IMR-90 (cell line): ENCODE data around the gene ABCE1. TPM values are rescaled to one million over a fixed set of nuclear protein-coding genes. Genes with fewer than 3 reads are reported as not detected.
A peak's percentile ranks its signal among the peaks of the same experiment; 100 is the strongest.

Source experiments
- ATAC-seq: fragments of 200-7000 bp; cut with Tn5 transposase; 2 replicates; pipeline ENCODE4 v1.9.1; 2020; ENCODE audit warnings: low read depth, mild to moderate bottlenecking, moderate library complexity
- BruUV-seq: library from RNA; stranded (reverse); fragments of 400-500 nt; replicated peaks from 2 replicates; lab custom pipeline; 2021; lab: Mats Ljungman, UMichigan
- CTCF ChIA-PET: fragments of 300-600 bp; formaldehyde crosslinking; extraction: SDS; loops from one replicate; lab custom pipeline; 2021; ENCODE audit warnings: antibody characterized with exemption; lab: Yijun Ruan, JAX
- POLR2A ChIA-PET: fragments of 300-600 bp; sonication (Branson Sonifier 250); formaldehyde crosslinking; loops from one replicate; lab custom pipeline; 2022; ENCODE audit warnings: antibody characterized with exemption; ENCODE audit not compliant: unreplicated experiment; lab: Charles Lee
- DNase-seq: peaks from one replicate; pipeline ENCODE4 v3.0.0; 2013
- H2AFZ ChIP-seq: replicated peaks from 2 replicates; pipeline ENCODE3; 2013; ENCODE audit warnings: low read length, mild to moderate bottlenecking; ENCODE audit not compliant: poor library complexity
- H2AK5ac ChIP-seq: 2 replicates; pipeline ENCODE4 v1.6.1; 2013; ENCODE audit warnings: low read depth, low read length, inconsistent platforms
- H2AK9ac ChIP-seq: replicated peaks from 2 replicates; pipeline ENCODE3; 2013; ENCODE audit warnings: mild to moderate bottlenecking, low read depth, low read length, moderate library complexity; ENCODE audit not compliant: poor library complexity
- H2BK120ac ChIP-seq: 2 replicates; pipeline ENCODE4 v1.6.1; 2013; ENCODE audit warnings: low read depth, low read length, inconsistent platforms
- H2BK15ac ChIP-seq: 3 replicates; pipeline ENCODE4 v1.6.1; 2013; ENCODE audit warnings: low read depth, low read length, inconsistent platforms
- H2BK20ac ChIP-seq: 2 replicates; pipeline ENCODE4 v1.6.1; 2013; ENCODE audit warnings: low read depth, mild to moderate bottlenecking, inconsistent platforms, low read length, moderate library complexity
- H2BK5ac ChIP-seq: 2 replicates; pipeline ENCODE4 v1.6.1; 2013; ENCODE audit warnings: mild to moderate bottlenecking, low read depth, low read length, inconsistent platforms; ENCODE audit not compliant: poor library complexity, severe bottlenecking
- H3K14ac ChIP-seq: replicated peaks from 2 replicates; pipeline ENCODE4 v1.6.1; 2013; ENCODE audit warnings: low read depth, low read length, inconsistent platforms
- H3K18ac ChIP-seq: 2 replicates; pipeline ENCODE4 v1.6.1; 2013; ENCODE audit warnings: low read depth, low read length, control low read depth
- H3K23ac ChIP-seq: 2 replicates; pipeline ENCODE4 v1.6.1; 2013; ENCODE audit warnings: low read depth, low read length, inconsistent platforms
- H3K27ac ChIP-seq: 2 replicates; pipeline ENCODE4 v1.5.1; 2013; ENCODE audit warnings: mild to moderate bottlenecking, control low read depth, low read length; ENCODE audit not compliant: insufficient read depth
- H3K27me3 ChIP-seq: 2 replicates; pipeline ENCODE4 v1.6.1; 2013; ENCODE audit warnings: low read length; ENCODE audit not compliant: control insufficient read depth, insufficient read depth
- H3K36me3 ChIP-seq: 2 replicates; pipeline ENCODE4 v1.6.1; 2013; ENCODE audit warnings: low read length, mixed read lengths; ENCODE audit not compliant: control insufficient read depth, insufficient read depth
- H3K4ac ChIP-seq: 2 replicates; pipeline ENCODE4 v1.6.1; 2013; ENCODE audit warnings: low read depth, low read length, inconsistent platforms
- H3K4me1 ChIP-seq: 2 replicates; pipeline ENCODE4 v1.6.1; 2013; ENCODE audit warnings: low read length, mixed read lengths; ENCODE audit not compliant: control insufficient read depth, insufficient read depth
- H3K4me2 ChIP-seq: 2 replicates; pipeline ENCODE4 v1.6.1; 2013; ENCODE audit warnings: low read depth, mild to moderate bottlenecking, control low read depth, low read length, moderate library complexity
- H3K4me3 ChIP-seq: 2 replicates; pipeline ENCODE4 v1.5.1; 2013; ENCODE audit warnings: low read depth, mild to moderate bottlenecking, control low read depth, low read length, moderate library complexity; ENCODE audit not compliant: insufficient read depth
- H3K56ac ChIP-seq: 2 replicates; pipeline ENCODE4 v1.6.1; 2013; ENCODE audit warnings: low read length, inconsistent platforms; ENCODE audit not compliant: insufficient read depth; ENCODE audit errors: extremely low read depth
- H3K79me1 ChIP-seq, 2 experiments: 2 replicates each; pipeline ENCODE4 v1.6.1; 2013; ENCODE audit warnings: low read length in 2 of 2, inconsistent platforms in 1 of 2, low read depth in 1 of 2
- H3K9ac ChIP-seq: 2 replicates; pipeline ENCODE4 v1.6.1; 2013; ENCODE audit warnings: low read depth, low read length, control low read depth
- H3K9me1 ChIP-seq: 2 replicates; pipeline ENCODE4 v1.6.1; 2013; ENCODE audit warnings: low read length, inconsistent platforms; ENCODE audit not compliant: insufficient read depth
- H3K9me3 ChIP-seq: 2 replicates; pipeline ENCODE4 v1.6.1; 2013; ENCODE audit warnings: low read length; ENCODE audit not compliant: control insufficient read depth, insufficient read depth
- H4K20me1 ChIP-seq: 2 replicates; pipeline ENCODE4 v1.6.1; 2013; ENCODE audit warnings: low read length, inconsistent platforms; ENCODE audit not compliant: insufficient read depth
- H4K5ac ChIP-seq: 2 replicates; pipeline ENCODE4 v1.6.1; 2013; ENCODE audit warnings: mild to moderate bottlenecking, low read depth, low read length, control low read depth
- H4K8ac ChIP-seq, 2 experiments: 2 replicates each; pipeline ENCODE4 v1.6.1; 2013; ENCODE audit warnings: low read depth in 2 of 2, low read length in 2 of 2, control low read depth in 1 of 2, inconsistent platforms in 1 of 2
- H4K91ac ChIP-seq: 2 replicates; pipeline ENCODE4 v1.6.1; 2013; ENCODE audit warnings: low read depth, low read length, inconsistent platforms; ENCODE audit not compliant: insufficient read depth
- CEBPB ChIP-seq: IDR thresholded peaks from 2 replicates; pipeline ENCODE4 v1.6.1; 2012; ENCODE audit warnings: low read depth, low read length, improper control_type of control experiment
- FOS ChIP-seq: fragments of 150-350 bp; IDR thresholded peaks from 2 replicates; pipeline ENCODE4 v1.6.1; 2016; ENCODE audit warnings: low read depth, low read length
- NFE2L2 ChIP-seq: fragments of 150-350 bp; IDR thresholded peaks from 2 replicates; pipeline ENCODE4 v1.6.1; 2016; ENCODE audit warnings: low read depth, mild to moderate bottlenecking, low read length
- RAD21 ChIP-seq: IDR thresholded peaks from 2 replicates; pipeline ENCODE4 v1.6.1; 2012; ENCODE audit warnings: low read length, improper control_type of control experiment
- RCOR1 ChIP-seq: IDR thresholded peaks from 2 replicates; pipeline ENCODE4 v1.6.1; 2012; ENCODE audit warnings: mild to moderate bottlenecking, low read length, improper control_type of control experiment; ENCODE audit not compliant: insufficient replicate concordance
- RFX5 ChIP-seq: IDR thresholded peaks from 2 replicates; pipeline ENCODE4 v1.8.0; 2012; ENCODE audit warnings: low read depth, mild to moderate bottlenecking, low read length, moderate library complexity
- WGBS, 2 experiments: methylation state at CpG; one replicate each; pipeline versions ENCODE4 v1.1.5 to v1.1.7; 2013; ENCODE audit warnings: missing lambda C conversion rate in 2 of 2; ENCODE audit not compliant: insufficient read length in 1 of 2; ENCODE audit errors: extremely low coverage in 2 of 2; 5-methylcytosine and 5-hydroxymethylcytosine counted together
- dilution Hi-C: fragments of 300-500 bp; cut with HindIII; formaldehyde crosslinking; loops from one replicate; pipeline ENCODE4 v1.14.3; 2018; ENCODE audit warnings: low sequenced_read_pairs; ENCODE audit not compliant: unreplicated experiment
- in situ Hi-C: fragments of 300-500 bp; cut with MboI; formaldehyde crosslinking; loops from 3 replicates; pipeline ENCODE4 v1.14.3; 2019; ENCODE audit warnings: low sequenced_read_pairs, inconsistent platforms, mixed read lengths
- intact Hi-C: fragments of 100-400 bp; cut with micrococcal nuclease; formaldehyde crosslinking; loops from 2 replicates; pipeline ENCODE4 v1.10.0; 2022
- polyA plus RNA-seq, 3 experiments: library from polyadenylated mRNA; depleted of rRNA; stranded (reverse); fragments of >200 nt; gene quantifications; 2 replicates each; pipeline ENCODE4 v1.2.3, GENCODE V29; 2012; ENCODE audit warnings: low replicate concordance in 1 of 3
- total RNA-seq: library from RNA; depleted of rRNA; stranded (reverse); fragments of >200 nt; gene quantifications from 2 replicates; pipeline ENCODE4 v1.2.3, GENCODE V29; 2012

Gene ABCE1
- total and polyA plus RNA-seq, 2 of the 4 experiments (the other 2 are of a cell fraction) = 54.5 to 219 TPM

DNA sequence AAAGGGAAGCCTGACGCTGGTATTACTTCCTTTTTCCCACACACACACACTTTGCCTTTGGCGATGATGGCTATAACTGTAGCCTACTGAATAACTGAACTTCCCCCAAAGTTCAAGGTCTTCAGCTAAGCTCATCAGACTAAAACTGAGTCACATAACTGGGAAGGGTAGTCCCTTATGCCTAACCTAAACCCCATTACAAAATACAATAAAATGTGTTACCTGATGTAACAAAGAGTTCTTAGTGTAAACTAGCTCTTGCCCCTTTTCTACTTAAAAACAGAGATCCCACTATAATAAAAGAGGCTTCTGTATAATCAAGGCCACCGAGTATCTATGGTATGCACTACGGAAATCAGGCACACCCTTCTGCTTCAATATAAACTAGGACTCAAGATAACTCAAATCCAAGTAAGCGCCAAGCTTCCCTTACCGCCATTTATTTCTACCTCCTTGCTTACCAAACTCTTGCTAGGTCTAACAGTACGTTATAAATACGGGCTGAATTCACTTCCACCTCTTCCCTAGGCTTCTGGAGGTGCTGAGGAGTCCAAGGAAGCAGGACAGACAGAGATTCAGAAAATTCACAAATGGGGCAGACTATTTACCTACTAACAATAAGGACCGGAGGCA lies 79.9 kb downstream of the ABCE1 start:
- peak overlapping the region; percentile 32 for H2AFZ ChIP-seq
- H2BK20ac ChIP-seq = 0 out of 2 replicates have a peak overlapping the region, but pooled peaks have one; percentile 28
- H3K9ac ChIP-seq = peak overlapping the region; percentile 83
- H3K4me1 ChIP-seq = no peaks in the 10 kb centered on the region; the same call in 1 of the 2 replicates
- peak overlapping the region; percentile 73 for H2BK5ac ChIP-seq
- H3K4ac ChIP-seq = peak overlapping the region; percentile 87
- ChIA-PET CTCF (interaction anchor here (0.7 to 1.1 kb wide), 2 partner anchors 38 to 446 kb away, joined by 3 read pairs; no protein-coding TSS in a partner anchor), POLR2A (no interaction called here)
- H3K18ac ChIP-seq = peak overlapping the region; percentile 65; the same call in 1 of the 2 replicates
- H2BK15ac ChIP-seq = no peak overlapping the region; the same call in 1 of the 3 replicates
- peak overlapping the region; percentile 65 for H3K23ac ChIP-seq
- H2BK120ac ChIP-seq = no peak overlapping the region; the same call in 1 of the 2 replicates
- H2AK5ac ChIP-seq = peak overlapping the region; percentile 76
- peak overlapping the region; percentile 100 for H3K4me2 ChIP-seq
- no TSS peak for BruUV-seq
- WGBS, 2 experiments = 0% methylated on average over 4 of the region's 9 CpGs; no CpG with 5 or more reads in 1 of the 2 experiments
- no peak for ATAC-seq
- intact Hi-C loops (loop anchor here (1.0 to 10.0 kb wide), 3 partner anchors 8 to 627 kb away; no protein-coding TSS in a partner anchor), dilution Hi-C loops (no loop called here), in situ Hi-C loops (no loop called here)
- peaks cover 6% of the 10 kb centered on the region; the same call in 1 of the 2 replicates for H4K20me1 ChIP-seq
- H3K56ac ChIP-seq = peak overlapping the region; percentile 85
- H3K79me1 ChIP-seq = peaks cover 3 to 17% of the 10 kb centered on the region in 2 experiments; a peak in 2 of 4 replicates
- peak overlapping the region in 1 of 2 experiments; percentile 78; a peak in 2 of 4 replicates for H4K8ac ChIP-seq
- H3K27ac ChIP-seq = peak overlapping the region; percentile 63
- peak overlapping the region; percentile 78 for H4K91ac ChIP-seq
- 0 out of 2 replicates have a peak, but pooled peaks cover 3% of the 10 kb centered on the region for H3K9me1 ChIP-seq
- H4K5ac ChIP-seq = peak overlapping the region; percentile 78
- peaks cover 4% of the 10 kb centered on the region for H3K36me3 ChIP-seq
- no peaks in the 10 kb centered on the region for H3K27me3 ChIP-seq
- peak overlapping the region; percentile 77 for H3K4me3 ChIP-seq
- H3K14ac ChIP-seq = peak overlapping the region; percentile 94
- H2AK9ac ChIP-seq = peak overlapping the region; percentile 79
- TF ChIP-seq RCOR1 = no peak
- no peak for TF ChIP-seq FOS
- no peak for TF ChIP-seq RAD21
- TF ChIP-seq CEBPB = no peak
- TF ChIP-seq RFX5 = no peak
- TF ChIP-seq NFE2L2 = no peak
- DNase-seq = peak; percentile 45
- no peaks in the 10 kb centered on the region for H3K9me3 ChIP-seq
